ENCODE data around the gene SRD5A3.

- TF ChIP-seq, protein P1, sequence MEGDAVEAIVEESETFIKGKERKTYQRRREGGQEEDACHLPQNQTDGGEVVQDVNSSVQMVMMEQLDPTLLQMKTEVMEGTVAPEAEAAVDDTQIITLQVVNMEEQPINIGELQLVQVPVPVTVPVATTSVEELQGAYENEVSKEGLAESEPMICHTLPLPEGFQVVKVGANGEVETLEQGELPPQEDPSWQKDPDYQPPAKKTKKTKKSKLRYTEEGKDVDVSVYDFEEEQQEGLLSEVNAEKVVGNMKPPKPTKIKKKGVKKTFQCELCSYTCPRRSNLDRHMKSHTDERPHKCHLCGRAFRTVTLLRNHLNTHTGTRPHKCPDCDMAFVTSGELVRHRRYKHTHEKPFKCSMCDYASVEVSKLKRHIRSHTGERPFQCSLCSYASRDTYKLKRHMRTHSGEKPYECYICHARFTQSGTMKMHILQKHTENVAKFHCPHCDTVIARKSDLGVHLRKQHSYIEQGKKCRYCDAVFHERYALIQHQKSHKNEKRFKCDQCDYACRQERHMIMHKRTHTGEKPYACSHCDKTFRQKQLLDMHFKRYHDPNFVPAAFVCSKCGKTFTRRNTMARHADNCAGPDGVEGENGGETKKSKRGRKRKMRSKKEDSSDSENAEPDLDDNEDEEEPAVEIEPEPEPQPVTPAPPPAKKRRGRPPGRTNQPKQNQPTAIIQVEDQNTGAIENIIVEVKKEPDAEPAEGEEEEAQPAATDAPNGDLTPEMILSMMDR (IDR thresholded peaks at IDR 0.05): no peak
- TF ChIP-seq KAT7 (CRISPR knock-in tag; IDR thresholded peaks at IDR 0.05; ENCODE audit: borderline replicate concordance) (no peak), NR3C1 (CRISPR knock-in tag; conservative IDR thresholded peaks at IDR 0.05; ENCODE audit: low read depth) (no peak), IRF2 (CRISPR knock-in tag; IDR thresholded peaks at IDR 0.05; ENCODE audit: borderline replicate concordance, low read depth) (no peak), CREM (CRISPR knock-in tag; IDR thresholded peaks at IDR 0.05) (no peak), NR2C2 (CRISPR knock-in tag; IDR thresholded peaks at IDR 0.05) (no peak), ZNF121 (CRISPR knock-in tag; IDR thresholded peaks at IDR 0.05) (no peak), ATF1 (CRISPR knock-in tag; IDR thresholded peaks at IDR 0.05) (no peak), FOXK1 (CRISPR knock-in tag; IDR thresholded peaks at IDR 0.05) (no peak)
- TF ChIP-seq, protein P2, sequence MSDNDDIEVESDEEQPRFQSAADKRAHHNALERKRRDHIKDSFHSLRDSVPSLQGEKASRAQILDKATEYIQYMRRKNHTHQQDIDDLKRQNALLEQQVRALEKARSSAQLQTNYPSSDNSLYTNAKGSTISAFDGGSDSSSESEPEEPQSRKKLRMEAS (CRISPR knock-in tag; IDR thresholded peaks at IDR 0.05): no peak
- TF ChIP-seq, protein P3, sequence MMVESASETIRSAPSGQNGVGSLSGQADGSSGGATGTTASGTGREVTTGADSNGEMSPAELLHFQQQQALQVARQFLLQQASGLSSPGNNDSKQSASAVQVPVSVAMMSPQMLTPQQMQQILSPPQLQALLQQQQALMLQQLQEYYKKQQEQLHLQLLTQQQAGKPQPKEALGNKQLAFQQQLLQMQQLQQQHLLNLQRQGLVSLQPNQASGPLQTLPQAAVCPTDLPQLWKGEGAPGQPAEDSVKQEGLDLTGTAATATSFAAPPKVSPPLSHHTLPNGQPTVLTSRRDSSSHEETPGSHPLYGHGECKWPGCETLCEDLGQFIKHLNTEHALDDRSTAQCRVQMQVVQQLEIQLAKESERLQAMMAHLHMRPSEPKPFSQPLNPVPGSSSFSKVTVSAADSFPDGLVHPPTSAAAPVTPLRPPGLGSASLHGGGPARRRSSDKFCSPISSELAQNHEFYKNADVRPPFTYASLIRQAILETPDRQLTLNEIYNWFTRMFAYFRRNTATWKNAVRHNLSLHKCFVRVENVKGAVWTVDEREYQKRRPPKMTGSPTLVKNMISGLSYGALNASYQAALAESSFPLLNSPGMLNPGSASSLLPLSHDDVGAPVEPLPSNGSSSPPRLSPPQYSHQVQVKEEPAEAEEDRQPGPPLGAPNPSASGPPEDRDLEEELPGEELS (CRISPR knock-in tag; IDR thresholded peaks at IDR 0.05): no peak
- TF ChIP-seq, protein P4, sequence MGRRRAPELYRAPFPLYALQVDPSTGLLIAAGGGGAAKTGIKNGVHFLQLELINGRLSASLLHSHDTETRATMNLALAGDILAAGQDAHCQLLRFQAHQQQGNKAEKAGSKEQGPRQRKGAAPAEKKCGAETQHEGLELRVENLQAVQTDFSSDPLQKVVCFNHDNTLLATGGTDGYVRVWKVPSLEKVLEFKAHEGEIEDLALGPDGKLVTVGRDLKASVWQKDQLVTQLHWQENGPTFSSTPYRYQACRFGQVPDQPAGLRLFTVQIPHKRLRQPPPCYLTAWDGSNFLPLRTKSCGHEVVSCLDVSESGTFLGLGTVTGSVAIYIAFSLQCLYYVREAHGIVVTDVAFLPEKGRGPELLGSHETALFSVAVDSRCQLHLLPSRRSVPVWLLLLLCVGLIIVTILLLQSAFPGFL (CRISPR knock-in tag; IDR thresholded peaks at IDR 0.05; ENCODE audit: borderline replicate concordance): no peak
- TF ChIP-seq, protein P5, sequence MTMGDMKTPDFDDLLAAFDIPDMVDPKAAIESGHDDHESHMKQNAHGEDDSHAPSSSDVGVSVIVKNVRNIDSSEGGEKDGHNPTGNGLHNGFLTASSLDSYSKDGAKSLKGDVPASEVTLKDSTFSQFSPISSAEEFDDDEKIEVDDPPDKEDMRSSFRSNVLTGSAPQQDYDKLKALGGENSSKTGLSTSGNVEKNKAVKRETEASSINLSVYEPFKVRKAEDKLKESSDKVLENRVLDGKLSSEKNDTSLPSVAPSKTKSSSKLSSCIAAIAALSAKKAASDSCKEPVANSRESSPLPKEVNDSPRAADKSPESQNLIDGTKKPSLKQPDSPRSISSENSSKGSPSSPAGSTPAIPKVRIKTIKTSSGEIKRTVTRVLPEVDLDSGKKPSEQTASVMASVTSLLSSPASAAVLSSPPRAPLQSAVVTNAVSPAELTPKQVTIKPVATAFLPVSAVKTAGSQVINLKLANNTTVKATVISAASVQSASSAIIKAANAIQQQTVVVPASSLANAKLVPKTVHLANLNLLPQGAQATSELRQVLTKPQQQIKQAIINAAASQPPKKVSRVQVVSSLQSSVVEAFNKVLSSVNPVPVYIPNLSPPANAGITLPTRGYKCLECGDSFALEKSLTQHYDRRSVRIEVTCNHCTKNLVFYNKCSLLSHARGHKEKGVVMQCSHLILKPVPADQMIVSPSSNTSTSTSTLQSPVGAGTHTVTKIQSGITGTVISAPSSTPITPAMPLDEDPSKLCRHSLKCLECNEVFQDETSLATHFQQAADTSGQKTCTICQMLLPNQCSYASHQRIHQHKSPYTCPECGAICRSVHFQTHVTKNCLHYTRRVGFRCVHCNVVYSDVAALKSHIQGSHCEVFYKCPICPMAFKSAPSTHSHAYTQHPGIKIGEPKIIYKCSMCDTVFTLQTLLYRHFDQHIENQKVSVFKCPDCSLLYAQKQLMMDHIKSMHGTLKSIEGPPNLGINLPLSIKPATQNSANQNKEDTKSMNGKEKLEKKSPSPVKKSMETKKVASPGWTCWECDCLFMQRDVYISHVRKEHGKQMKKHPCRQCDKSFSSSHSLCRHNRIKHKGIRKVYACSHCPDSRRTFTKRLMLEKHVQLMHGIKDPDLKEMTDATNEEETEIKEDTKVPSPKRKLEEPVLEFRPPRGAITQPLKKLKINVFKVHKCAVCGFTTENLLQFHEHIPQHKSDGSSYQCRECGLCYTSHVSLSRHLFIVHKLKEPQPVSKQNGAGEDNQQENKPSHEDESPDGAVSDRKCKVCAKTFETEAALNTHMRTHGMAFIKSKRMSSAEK (CRISPR knock-in tag; IDR thresholded peaks at IDR 0.05; ENCODE audit: borderline replicate concordance): no peak
Observed at GRCh38 chr4:55351824-55352223, 5.8 kb downstream of the SRD5A3 start.

All from WTC11 (cell line).